ENCODE measurements around the gene ITPKB.
"Not testable (repeated sequence)": the region's sequence is repeated elsewhere in the genome, so short reads cannot be mapped to it uniquely, and the experiment has no call there.

The ITPKB gene

GRCh38 chr1:226730836-226731235, 8.2 kb downstream of the ITPKB start:
- DNase-seq (ENCODE audit: low read depth in 2 of 2): no peak

GRCh38 chr1:226730071-226730470, 9.0 kb downstream of the ITPKB start:
- no peak for DNase-seq (ENCODE audit: low read depth in 2 of 2)

GRCh38 chr1:226728448-226728847, 10.6 kb downstream of the ITPKB start:
- no peak for DNase-seq (ENCODE audit: low read depth in 2 of 2)

GRCh38 chr1:226725897-226726267, 13.2 kb downstream of the ITPKB start:
- no peak for DNase-seq (ENCODE audit: low read depth in 2 of 2)

DNA sequence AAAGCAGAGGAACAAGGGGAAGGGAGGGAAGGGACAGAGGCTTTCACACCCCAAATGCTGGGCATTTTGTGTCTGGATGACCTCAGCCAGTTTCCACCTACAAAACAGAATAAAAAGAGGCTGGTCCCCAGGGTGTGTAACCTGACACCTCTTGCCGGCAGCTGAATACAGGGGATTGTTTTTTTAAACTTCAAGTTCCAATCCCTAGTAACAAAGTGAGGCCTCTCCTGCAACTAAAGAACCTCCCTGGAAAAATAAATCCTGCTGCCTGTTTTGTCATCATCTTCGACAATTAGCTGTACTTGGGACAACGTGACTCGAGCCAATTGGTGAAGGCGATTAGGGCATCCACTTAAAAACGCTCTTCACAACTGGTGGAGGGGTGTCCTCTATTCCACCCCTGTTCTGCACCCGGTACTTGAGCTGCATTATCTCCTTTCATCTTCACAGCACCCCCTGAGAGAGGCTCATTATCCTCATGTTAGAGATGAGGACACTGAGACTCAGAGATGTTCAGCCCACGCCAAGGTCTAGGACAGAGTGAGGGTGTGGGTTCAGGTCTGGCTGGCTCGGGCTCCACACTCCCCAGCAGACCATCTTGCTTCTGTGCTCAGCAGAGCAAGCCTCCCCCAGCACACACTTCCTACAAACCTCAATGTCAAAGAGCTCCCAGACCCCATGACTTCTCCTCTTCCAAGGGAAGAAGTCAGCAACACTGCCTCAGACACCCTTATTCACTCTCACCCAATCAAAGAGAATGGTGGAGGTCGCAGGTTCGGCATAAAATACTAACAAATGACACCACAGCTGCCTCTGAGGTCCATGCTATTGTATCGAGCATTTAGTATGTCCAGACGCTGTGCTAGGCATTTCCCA, 15.2 kb downstream of the ITPKB start:
- no peak for DNase-seq (ENCODE audit: low read depth in 2 of 2)

- DNase-seq (ENCODE audit: low read depth in 2 of 2): no peak
These were observed 16.0 kb downstream of the ITPKB start for GRCh38 chr1:226722901-226723656.

- no peak for DNase-seq (ENCODE audit: low read depth in 2 of 2)
These were observed 16.7 kb downstream of the ITPKB start for GRCh38 chr1:226722240-226722900.

GRCh38 chr1:226720574-226720973, 18.5 kb downstream of the ITPKB start:
- DNase-seq (ENCODE audit: low read depth in 2 of 2): not testable (repeated sequence)

GRCh38 chr1:226719596-226720387, 19.3 kb downstream of the ITPKB start:
- DNase-seq (ENCODE audit: low read depth in 2 of 2): no peak

DNA sequence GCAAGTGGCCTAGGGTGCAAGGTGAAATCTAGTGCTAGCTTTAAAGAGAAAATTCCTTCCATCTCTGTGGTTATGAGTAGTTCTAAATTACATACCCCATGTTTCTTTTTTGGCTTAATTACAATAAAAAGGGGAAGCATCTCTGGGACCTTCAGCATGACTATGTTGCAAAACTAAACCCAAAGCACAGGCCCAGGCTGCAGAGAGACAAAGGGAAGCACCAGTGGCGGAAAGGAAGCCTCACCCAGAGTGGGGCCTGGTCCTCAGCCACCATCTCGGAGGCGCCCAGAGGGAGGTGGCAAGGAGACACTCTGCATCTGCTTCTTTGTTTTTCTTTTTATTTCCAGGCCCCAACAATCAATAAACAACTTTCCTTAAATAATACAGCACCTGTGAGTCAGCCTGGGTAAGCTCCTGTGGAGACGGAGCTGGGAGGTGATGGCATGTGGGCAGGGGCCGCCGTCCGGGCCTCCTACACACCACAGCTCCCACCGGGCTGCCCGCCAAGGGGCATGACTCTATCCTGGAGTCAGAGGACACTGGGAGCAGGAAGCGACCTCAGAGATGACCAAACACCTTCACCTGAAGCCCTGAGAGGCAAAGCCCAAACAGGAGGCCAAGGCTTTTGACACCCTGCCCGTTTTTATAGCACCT, 21.7 kb downstream of the ITPKB start:
- no peak for DNase-seq (ENCODE audit: low read depth in 2 of 2)

DNA sequence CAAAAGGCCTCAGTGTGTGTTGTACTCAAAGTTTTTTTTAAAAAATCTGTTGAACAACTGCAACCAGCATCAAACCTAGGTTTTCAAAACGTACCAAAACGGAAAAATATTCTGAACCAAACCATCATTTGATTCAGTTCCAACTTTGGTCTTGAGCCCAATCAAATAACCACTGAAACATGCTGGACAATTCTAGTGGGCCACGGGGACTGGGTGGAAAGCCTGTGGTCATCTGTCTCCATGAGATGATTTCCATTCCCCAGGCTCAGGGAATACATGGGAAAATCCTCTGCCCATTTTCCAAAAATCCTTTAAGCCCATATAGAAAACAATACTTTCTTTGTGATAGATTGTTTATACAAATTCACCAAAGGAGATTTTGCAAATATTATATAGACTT, 22.5 kb downstream of the ITPKB start:
- no peak for DNase-seq (ENCODE audit: low read depth in 2 of 2)

- no peak for DNase-seq (ENCODE audit: low read depth in 2 of 2)
These were observed 24.9 kb downstream of the ITPKB start for GRCh38 chr1:226714148-226714547.

- DNase-seq (ENCODE audit: low read depth in 2 of 2): no peak
These were observed 26.2 kb downstream of the ITPKB start for GRCh38 chr1:226712742-226713419.

GRCh38 chr1:226711976-226712741, 26.9 kb downstream of the ITPKB start:
- DNase-seq (ENCODE audit: low read depth in 2 of 2): no peak

DNA sequence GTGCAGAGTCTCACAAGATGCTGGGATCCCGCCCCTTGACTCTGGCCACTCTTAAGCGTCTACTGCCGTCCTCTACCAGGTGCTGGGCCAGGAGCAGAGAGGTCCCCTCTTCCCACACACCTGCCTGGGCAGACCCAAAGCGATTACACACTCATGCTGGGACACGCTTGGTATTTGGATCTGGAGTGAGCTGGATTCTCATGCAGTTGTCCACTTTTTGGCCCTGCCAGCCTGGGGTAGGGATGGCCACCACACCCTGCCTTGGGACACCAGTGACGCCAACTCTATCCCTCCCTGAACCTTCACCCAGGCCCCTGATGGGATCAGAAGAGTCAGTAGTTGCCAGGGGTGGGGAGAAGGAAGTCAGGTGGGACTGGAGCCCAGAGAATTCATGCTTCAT, 28.6 kb downstream of the ITPKB start:
- DNase-seq (ENCODE audit: low read depth in 2 of 2): no peak

GRCh38 chr1:226709953-226710352, 29.1 kb downstream of the ITPKB start:
- no peak for DNase-seq (ENCODE audit: low read depth in 2 of 2)

- DNase-seq (ENCODE audit: low read depth in 2 of 2): no peak
These were observed 30.1 kb downstream of the ITPKB start for GRCh38 chr1:226708967-226709396.

DNA sequence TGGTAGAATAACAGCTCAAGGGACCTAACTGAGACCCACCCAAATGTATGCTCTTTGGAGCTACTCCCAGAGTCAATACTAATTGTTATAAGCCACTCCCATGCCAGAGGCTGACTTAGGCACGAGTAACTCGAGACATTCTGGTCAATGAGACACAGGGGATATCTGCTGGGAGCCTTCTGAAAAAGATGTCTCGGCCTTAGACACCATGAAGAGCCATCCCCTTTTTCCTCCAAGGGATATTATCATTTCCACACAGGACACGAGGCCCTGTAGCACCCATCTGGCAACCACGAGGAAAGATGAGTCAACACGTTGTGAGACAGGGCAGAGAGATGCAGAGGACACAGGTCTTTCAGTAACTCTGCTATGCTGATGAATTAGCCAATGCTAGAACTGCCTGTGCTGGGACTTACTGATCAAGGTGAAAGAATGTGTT, 30.7 kb downstream of the ITPKB start:
- no peak for DNase-seq (ENCODE audit: low read depth in 2 of 2)

DNA sequence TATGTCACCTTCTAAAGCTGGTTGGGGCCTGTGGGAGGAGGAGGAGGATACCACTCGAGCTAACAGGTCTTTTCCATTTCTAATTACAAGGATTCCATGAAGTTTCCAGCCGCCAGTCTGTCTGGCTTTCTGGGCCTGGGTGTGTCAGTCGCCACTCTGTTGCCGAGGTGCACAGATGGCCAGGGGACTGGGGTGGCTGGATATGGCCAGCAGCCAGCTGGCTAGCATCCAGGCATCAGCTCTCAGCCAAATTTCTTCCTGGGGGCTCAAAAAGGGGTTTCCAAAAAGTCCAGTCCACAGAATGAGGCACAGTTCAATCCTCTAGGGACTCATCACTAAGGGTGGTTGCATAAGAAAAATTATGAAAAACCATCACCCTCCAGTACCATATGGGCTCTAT, 32.4 kb downstream of the ITPKB start:
- no peak for DNase-seq (ENCODE audit: low read depth in 2 of 2)
